Gastroesophageal sphincter (tissue), 3 donors: ENCODE data around the gene TEX264.

ENCODE experiments used
- CTCF ChIP-seq, 4 experiments: fragments of 200-600 bp in 2 of 4; fragments of 450-650 bp in 2 of 4; sonication (generic) in 1 of 4; IDR thresholded peaks; one replicate each; pipeline ENCODE4 v1.5.1; 2017 to 2019; ENCODE audit warnings: antibody characterized with exemption in 4 of 4, mild to moderate bottlenecking in 2 of 4, moderate library complexity in 2 of 4
- EP300 ChIP-seq: sonication (generic); formaldehyde crosslinking; IDR thresholded peaks from one replicate; pipeline ENCODE4 v1.6.1; 2017; ENCODE audit warnings: antibody characterized with exemption, mild to moderate bottlenecking
- POLR2A ChIP-seq, 2 donors: fragments of 450-650 bp; IDR thresholded peaks; one replicate each; pipeline ENCODE4 v1.6.1; 2017; ENCODE audit warnings: antibody characterized with exemption in 2 of 2, mild to moderate bottlenecking in 2 of 2, moderate library complexity in 1 of 2
- POLR2AphosphoS5 ChIP-seq: sonication (generic); formaldehyde crosslinking; IDR thresholded peaks from one replicate; pipeline ENCODE4 v1.6.1; 2017; ENCODE audit warnings: antibody characterized with exemption

- TF ChIP-seq POLR2AphosphoS5 (no peak), CTCF (IDR thresholded peaks at IDR 0.05) (no peak), POLR2A (IDR thresholded peaks at IDR 0.05) (no peak), EP300 (no peak)
Observed at GRCh38 chr3:51691021-51691420, 20.0 kb downstream of the TEX264 start.
